ENCODE measurements around the gene SLC6A14. TPM values are rescaled to one million over a fixed set of nuclear protein-coding genes. Genes with fewer than 3 reads are reported as not detected.

The SLC6A14 gene
- total and polyA plus RNA-seq, 2 experiments from 2014 or later: not detected

DNA sequence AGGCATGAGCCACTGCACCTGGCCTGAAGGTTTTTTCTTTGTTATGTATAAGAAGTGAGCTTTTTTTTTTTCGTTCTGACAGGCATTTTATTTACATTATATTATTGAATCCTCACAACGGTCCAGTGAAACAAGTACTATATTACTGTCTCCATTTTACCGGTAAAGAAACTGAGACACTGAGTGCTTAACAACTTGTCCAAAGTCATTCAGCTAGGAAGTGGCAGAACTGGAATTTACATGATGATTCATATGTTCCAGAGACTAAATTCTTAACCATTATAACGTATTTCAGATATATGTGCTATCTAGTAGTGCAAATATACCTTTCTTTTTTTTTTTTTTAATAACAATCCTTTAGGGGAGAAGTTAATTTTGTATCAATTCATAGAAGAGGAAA lies 18.4 kb upstream of the SLC6A14 start:
- H3K79me2 ChIP-seq (replicated peaks; ENCODE audit: insufficient read depth): no peaks in the 10 kb centered on the region
- Mint-ChIP-seq H3K4me1 (no peaks in the 10 kb centered on the region), H3K4me3 (no peak overlapping the region), H3K36me3 (ENCODE audit: low read depth) (no peaks in the 10 kb centered on the region), H3K27ac (no peak overlapping the region), H3K27me3 (ENCODE audit: insufficient read depth, low read depth, poor library complexity) (no peaks in the 10 kb centered on the region), H3K9me3 (no peaks in the 10 kb centered on the region)
- H3K36me3 ChIP-seq (ENCODE audit: insufficient read depth): no peaks in the 10 kb centered on the region
- H3K4me1 ChIP-seq (ENCODE audit: insufficient read depth): no peaks in the 10 kb centered on the region
- no peak overlapping the region for H3K27ac ChIP-seq (ENCODE audit: low read depth)
- no peak overlapping the region for H3K4me2 ChIP-seq
- ATAC-seq (no peak), DNase-seq (ENCODE audit: low spot score) (no peak)
- H4K20me1 ChIP-seq (replicated peaks; ENCODE audit: insufficient read depth): no peaks in the 10 kb centered on the region
- no peaks in the 10 kb centered on the region for H3K9me2 ChIP-seq (ENCODE audit: insufficient read depth)
- no peak overlapping the region for H3K4me3 ChIP-seq
- no peak overlapping the region for H2AFZ ChIP-seq
- TF ChIP-seq EZH2phosphoT487 (IDR thresholded peaks at IDR 0.05; ENCODE audit: unreplicated experiment) (no peak), NANOG (IDR thresholded peaks at IDR 0.05; ENCODE audit: borderline replicate concordance) (no peak), CREB1 (CRISPR knock-in tag; IDR thresholded peaks at IDR 0.05; ENCODE audit: low read depth) (no peak), STAT1 (IDR thresholded peaks at IDR 0.05; ENCODE audit: unreplicated experiment) (no peak), ZNF114 (CRISPR knock-in tag; IDR thresholded peaks at IDR 0.05) (no peak), POLR2AphosphoS5 (IDR thresholded peaks at IDR 0.05; ENCODE audit: low read depth) (no peak), EZH2 (IDR thresholded peaks at IDR 0.05; ENCODE audit: low read depth, unreplicated experiment) (no peak), ZNF331 (CRISPR knock-in tag; IDR thresholded peaks at IDR 0.05; ENCODE audit: low read depth) (no peak)
- TF ChIP-seq, protein P1, sequence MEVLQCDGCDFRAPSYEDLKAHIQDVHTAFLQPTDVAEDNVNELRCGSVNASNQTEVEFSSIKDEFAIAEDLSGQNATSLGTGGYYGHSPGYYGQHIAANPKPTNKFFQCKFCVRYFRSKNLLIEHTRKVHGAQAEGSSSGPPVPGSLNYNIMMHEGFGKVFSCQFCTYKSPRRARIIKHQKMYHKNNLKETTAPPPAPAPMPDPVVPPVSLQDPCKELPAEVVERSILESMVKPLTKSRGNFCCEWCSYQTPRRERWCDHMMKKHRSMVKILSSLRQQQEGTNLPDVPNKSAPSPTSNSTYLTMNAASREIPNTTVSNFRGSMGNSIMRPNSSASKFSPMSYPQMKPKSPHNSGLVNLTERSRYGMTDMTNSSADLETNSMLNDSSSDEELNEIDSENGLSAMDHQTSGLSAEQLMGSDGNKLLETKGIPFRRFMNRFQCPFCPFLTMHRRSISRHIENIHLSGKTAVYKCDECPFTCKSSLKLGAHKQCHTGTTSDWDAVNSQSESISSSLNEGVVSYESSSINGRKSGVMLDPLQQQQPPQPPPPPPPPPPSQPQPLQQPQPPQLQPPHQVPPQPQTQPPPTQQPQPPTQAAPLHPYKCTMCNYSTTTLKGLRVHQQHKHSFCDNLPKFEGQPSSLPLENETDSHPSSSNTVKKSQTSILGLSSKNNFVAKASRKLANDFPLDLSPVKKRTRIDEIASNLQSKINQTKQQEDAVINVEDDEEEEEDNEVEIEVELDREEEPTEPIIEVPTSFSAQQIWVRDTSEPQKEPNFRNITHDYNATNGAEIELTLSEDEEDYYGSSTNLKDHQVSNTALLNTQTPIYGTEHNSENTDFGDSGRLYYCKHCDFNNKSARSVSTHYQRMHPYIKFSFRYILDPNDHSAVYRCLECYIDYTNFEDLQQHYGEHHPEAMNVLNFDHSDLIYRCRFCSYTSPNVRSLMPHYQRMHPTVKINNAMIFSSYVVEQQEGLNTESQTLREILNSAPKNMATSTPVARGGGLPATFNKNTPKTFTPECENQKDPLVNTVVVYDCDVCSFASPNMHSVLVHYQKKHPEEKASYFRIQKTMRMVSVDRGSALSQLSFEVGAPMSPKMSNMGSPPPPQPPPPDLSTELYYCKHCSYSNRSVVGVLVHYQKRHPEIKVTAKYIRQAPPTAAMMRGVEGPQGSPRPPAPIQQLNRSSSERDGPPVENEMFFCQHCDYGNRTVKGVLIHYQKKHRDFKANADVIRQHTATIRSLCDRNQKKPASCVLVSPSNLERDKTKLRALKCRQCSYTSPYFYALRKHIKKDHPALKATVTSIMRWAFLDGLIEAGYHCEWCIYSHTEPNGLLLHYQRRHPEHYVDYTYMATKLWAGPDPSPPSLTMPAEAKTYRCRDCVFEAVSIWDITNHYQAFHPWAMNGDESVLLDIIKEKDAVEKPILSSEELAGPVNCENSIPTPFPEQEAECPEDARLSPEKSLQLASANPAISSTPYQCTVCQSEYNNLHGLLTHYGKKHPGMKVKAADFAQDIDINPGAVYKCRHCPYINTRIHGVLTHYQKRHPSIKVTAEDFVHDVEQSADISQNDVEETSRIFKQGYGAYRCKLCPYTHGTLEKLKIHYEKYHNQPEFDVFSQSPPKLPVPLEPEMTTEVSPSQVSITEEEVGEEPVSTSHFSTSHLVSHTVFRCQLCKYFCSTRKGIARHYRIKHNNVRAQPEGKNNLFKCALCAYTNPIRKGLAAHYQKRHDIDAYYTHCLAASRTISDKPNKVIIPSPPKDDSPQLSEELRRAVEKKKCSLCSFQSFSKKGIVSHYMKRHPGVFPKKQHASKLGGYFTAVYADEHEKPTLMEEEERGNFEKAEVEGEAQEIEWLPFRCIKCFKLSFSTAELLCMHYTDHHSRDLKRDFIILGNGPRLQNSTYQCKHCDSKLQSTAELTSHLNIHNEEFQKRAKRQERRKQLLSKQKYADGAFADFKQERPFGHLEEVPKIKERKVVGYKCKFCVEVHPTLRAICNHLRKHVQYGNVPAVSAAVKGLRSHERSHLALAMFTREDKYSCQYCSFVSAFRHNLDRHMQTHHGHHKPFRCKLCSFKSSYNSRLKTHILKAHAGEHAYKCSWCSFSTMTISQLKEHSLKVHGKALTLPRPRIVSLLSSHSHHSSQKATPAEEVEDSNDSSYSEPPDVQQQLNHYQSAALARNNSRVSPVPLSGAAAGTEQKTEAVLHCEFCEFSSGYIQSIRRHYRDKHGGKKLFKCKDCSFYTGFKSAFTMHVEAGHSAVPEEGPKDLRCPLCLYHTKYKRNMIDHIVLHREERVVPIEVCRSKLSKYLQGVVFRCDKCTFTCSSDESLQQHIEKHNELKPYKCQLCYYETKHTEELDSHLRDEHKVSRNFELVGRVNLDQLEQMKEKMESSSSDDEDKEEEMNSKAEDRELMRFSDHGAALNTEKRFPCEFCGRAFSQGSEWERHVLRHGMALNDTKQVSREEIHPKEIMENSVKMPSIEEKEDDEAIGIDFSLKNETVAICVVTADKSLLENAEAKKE (CRISPR knock-in tag; IDR thresholded peaks at IDR 0.05): no peak
- TF ChIP-seq, protein P2, sequence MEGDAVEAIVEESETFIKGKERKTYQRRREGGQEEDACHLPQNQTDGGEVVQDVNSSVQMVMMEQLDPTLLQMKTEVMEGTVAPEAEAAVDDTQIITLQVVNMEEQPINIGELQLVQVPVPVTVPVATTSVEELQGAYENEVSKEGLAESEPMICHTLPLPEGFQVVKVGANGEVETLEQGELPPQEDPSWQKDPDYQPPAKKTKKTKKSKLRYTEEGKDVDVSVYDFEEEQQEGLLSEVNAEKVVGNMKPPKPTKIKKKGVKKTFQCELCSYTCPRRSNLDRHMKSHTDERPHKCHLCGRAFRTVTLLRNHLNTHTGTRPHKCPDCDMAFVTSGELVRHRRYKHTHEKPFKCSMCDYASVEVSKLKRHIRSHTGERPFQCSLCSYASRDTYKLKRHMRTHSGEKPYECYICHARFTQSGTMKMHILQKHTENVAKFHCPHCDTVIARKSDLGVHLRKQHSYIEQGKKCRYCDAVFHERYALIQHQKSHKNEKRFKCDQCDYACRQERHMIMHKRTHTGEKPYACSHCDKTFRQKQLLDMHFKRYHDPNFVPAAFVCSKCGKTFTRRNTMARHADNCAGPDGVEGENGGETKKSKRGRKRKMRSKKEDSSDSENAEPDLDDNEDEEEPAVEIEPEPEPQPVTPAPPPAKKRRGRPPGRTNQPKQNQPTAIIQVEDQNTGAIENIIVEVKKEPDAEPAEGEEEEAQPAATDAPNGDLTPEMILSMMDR (conservative IDR thresholded peaks at IDR 0.05; ENCODE audit: low read depth in 2 of 2): no peak
- TF ChIP-seq, protein P3, sequence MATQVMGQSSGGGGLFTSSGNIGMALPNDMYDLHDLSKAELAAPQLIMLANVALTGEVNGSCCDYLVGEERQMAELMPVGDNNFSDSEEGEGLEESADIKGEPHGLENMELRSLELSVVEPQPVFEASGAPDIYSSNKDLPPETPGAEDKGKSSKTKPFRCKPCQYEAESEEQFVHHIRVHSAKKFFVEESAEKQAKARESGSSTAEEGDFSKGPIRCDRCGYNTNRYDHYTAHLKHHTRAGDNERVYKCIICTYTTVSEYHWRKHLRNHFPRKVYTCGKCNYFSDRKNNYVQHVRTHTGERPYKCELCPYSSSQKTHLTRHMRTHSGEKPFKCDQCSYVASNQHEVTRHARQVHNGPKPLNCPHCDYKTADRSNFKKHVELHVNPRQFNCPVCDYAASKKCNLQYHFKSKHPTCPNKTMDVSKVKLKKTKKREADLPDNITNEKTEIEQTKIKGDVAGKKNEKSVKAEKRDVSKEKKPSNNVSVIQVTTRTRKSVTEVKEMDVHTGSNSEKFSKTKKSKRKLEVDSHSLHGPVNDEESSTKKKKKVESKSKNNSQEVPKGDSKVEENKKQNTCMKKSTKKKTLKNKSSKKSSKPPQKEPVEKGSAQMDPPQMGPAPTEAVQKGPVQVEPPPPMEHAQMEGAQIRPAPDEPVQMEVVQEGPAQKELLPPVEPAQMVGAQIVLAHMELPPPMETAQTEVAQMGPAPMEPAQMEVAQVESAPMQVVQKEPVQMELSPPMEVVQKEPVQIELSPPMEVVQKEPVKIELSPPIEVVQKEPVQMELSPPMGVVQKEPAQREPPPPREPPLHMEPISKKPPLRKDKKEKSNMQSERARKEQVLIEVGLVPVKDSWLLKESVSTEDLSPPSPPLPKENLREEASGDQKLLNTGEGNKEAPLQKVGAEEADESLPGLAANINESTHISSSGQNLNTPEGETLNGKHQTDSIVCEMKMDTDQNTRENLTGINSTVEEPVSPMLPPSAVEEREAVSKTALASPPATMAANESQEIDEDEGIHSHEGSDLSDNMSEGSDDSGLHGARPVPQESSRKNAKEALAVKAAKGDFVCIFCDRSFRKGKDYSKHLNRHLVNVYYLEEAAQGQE (IDR thresholded peaks at IDR 0.05; ENCODE audit: unreplicated experiment): no peak
- H3F3A ChIP-seq (replicated peaks; ENCODE audit: low read depth): no peaks in the 10 kb centered on the region
- no peaks in the 10 kb centered on the region for H3K27me3 ChIP-seq (ENCODE audit: insufficient read depth)

All from GM23338 (cell line).